ENCODE results near the gene LYZ. TPM values are rescaled to one million over a fixed set of nuclear protein-coding genes. Genes with fewer than 3 reads are reported as not detected.

LYZ gene
- total RNA-seq, 1 experiment from 2014 or later, result not detected

- in situ Hi-C loops (cut with HindIII; ENCODE audit: low sequenced_read_pairs), result no loop called here
- DNase-seq (ENCODE audit: low spot score), result no peak
These were observed 10.7 kb upstream of the LYZ start for GRCh38 chr12:69337311-69338090.

DNA sequence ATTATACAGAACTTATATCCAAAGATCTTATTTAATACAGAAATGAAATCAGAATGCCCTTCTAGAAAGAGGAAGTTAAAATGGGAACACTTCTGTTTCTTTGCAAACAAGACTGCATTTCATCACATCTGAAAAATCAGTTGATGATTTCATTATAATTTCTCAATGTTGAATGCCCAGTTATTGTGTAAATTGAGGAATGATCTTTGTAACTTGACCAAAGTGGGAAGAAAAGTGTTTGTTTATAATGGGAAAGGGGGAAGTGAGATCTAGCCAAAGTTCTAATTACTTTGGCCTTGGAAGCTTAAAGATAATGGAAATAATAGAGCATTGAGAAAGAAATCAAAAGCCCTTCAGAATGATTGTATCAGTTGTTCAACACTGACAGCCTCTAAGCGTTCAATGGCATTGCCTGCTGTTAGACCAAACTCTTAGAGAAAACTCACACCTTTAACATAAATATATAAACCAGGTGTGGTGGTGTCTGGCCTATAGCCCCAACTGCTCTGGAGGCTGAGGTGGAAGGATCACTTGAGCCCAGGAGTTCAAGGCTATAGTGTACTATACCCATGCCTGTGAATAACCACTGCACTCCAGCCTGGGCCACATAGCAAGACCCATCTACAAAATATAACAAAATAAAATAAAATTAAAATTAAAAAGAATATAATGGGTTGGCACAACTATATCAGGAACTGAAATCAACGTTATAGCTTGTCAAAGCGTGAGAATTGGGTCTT lies 9.9 kb upstream of the LYZ start:
- DNase-seq (ENCODE audit: low spot score), result no peak
- in situ Hi-C loops (cut with HindIII; ENCODE audit: low sequenced_read_pairs), result no loop called here

DNA sequence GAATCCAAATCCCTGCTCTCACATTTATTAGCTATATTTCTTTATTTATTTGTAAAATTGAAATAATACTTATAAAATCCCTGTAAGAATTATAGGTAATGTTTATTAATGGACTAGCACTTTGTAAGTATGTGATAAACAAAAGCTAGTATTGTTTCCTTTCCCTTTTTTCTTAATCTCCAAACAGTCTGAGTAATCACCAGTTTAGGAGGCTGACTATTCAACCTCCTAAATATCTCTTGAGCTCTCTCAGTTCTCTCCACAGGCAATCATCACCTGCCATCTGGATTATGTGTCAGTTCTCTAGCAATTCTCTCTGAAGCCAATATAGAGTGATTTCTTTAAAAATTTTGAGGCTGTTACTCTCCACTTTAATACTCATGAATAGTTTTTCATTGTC lies 9.2 kb upstream of the LYZ start:
- no peak for DNase-seq (ENCODE audit: low spot score)
- in situ Hi-C loops (cut with HindIII; ENCODE audit: low sequenced_read_pairs), result no loop called here

DNA sequence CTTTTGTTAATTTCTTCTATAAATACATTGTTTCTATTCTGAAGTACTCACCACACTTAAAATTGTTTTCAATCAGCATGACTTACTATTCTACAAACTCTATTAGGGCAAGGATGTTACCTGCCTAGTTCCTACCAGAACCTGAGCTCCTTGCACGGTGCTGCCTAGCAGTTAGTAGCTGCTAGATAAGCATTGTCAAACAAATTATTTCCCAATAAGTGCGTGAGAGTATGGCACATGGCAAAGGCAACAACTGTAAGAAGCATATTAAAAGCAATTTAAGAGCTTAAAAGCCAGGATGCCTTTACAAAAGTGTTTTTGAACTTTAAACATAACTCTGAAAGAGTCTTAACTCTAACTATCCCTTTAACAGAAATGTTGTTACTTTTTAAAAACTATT lies 8.2 kb upstream of the LYZ start:
- in situ Hi-C loops (cut with HindIII; ENCODE audit: low sequenced_read_pairs), result no loop called here
- no peak for DNase-seq (ENCODE audit: low spot score)

GRCh38 chr12:69341328-69341727 lies 6.9 kb upstream of the LYZ start:
- no peak for DNase-seq (ENCODE audit: low spot score)
- in situ Hi-C loops (cut with HindIII; ENCODE audit: low sequenced_read_pairs), result no loop called here

DNA sequence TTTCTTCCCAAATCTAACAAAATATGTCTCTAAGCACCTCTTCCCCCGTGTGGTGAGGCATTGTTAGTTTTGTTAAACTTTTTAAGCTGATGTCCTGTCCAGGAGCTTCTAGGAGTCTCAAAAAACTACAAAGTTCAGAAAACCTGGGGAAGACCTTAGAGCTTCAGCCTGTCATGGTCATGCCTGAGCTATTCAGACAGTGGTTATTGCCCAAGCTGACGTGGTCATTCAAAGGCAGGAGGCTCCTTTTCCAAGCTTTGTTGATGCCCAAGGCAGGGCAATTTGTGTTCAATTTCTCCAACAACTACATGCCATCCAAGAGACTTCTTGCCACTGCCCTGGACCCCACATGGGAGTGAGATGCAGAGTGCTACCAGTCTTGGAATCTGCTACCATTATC lies 5.8 kb upstream of the LYZ start:
- in situ Hi-C loops (cut with HindIII; ENCODE audit: low sequenced_read_pairs), result no loop called here
- DNase-seq (ENCODE audit: low spot score), result no peak

GRCh38 chr12:69343357-69343756 lies 4.8 kb upstream of the LYZ start:
- in situ Hi-C loops (cut with HindIII; ENCODE audit: low sequenced_read_pairs), result no loop called here

GRCh38 chr12:69343885-69344612 lies 4.1 kb upstream of the LYZ start:
- no peak for DNase-seq (ENCODE audit: low spot score)
- in situ Hi-C loops (cut with HindIII; ENCODE audit: low sequenced_read_pairs), result no loop called here

More at GRCh38 chr12:69343357-69343756, 4.8 kb upstream of the LYZ start:
- DNase-seq (ENCODE audit: low spot score), result no peak

GRCh38 chr12:69345077-69345476 lies 3.1 kb upstream of the LYZ start:
- in situ Hi-C loops (cut with HindIII; ENCODE audit: low sequenced_read_pairs), result no loop called here

DNA sequence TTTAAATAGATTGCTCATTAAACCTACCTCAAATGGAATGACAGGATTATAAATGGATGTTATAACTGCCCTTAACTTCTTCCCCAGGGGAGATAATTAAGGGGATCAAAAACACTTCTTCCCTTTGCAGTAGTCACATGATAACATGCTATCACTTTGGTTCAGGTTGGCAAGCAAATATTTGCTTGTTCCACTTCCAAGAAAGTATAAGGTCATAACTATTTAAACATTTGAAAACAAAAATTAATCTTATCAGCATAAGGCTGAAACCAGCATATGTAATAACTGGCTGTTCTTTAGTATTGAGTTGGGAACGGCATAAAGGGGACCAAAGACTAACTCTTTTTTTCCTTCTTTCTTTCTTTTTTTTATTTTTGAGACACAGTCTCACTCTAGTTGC lies 2.4 kb upstream of the LYZ start:
- DNase-seq (ENCODE audit: low spot score), result no peak
- in situ Hi-C loops (cut with HindIII; ENCODE audit: low sequenced_read_pairs), result no loop called here

More at GRCh38 chr12:69345077-69345476, 3.1 kb upstream of the LYZ start:
- DNase-seq (ENCODE audit: low spot score), result no peak

GRCh38 chr12:69350002-69350626 lies 1.9 kb downstream of the LYZ start:
- DNase-seq (ENCODE audit: low spot score), result no peak
- in situ Hi-C loops (cut with HindIII; ENCODE audit: low sequenced_read_pairs), result no loop called here

DNA sequence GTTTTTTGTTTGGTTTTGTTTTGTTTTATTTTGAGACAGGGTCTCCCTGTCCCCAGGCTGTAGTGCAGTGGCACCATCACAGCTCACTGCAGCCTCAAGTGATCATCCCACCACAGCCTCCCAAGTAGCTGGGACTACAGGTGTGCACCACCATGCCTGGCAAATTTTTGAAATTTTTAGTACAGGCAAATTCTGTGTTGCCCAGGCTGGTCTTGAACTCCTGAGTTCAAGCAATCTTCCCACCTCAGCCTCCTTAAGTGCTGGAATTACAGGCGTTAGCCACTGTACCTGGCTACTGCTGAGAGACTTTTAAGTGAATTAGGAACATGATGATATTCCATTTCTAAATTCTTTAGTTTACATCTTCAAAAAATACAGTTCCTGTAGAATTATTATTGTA lies 2.6 kb downstream of the LYZ start:
- in situ Hi-C loops (cut with HindIII; ENCODE audit: low sequenced_read_pairs), result no loop called here

GRCh38 chr12:69351462-69352236 lies 3.5 kb downstream of the LYZ start:
- in situ Hi-C loops (cut with HindIII; ENCODE audit: low sequenced_read_pairs), result no loop called here
- no peak for DNase-seq (ENCODE audit: low spot score)

More for the DNA sequence above, 2.6 kb downstream of the LYZ start:
- no peak for DNase-seq (ENCODE audit: low spot score)

DNA sequence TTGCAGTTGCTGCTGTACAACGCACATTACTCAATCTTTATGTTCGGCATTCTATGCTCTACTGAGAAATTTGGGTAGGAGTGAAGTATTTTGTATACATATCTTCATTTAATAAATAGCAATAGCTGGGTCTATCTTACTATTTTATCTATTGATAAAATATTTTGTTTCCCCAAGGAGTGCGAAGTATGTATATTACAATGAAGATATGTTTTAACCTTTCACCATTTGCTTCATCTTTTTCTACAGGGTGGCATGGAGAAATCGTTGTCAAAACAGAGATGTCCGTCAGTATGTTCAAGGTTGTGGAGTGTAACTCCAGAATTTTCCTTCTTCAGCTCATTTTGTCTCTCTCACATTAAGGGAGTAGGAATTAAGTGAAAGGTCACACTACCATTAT lies 4.7 kb downstream of the LYZ start:
- in situ Hi-C loops (cut with HindIII; ENCODE audit: low sequenced_read_pairs), result no loop called here
- DNase-seq (ENCODE audit: low spot score), result no peak

GRCh38 chr12:69354172-69354555 lies 6.0 kb downstream of the LYZ start:
- in situ Hi-C loops (cut with HindIII; ENCODE audit: low sequenced_read_pairs), result no loop called here

DNA sequence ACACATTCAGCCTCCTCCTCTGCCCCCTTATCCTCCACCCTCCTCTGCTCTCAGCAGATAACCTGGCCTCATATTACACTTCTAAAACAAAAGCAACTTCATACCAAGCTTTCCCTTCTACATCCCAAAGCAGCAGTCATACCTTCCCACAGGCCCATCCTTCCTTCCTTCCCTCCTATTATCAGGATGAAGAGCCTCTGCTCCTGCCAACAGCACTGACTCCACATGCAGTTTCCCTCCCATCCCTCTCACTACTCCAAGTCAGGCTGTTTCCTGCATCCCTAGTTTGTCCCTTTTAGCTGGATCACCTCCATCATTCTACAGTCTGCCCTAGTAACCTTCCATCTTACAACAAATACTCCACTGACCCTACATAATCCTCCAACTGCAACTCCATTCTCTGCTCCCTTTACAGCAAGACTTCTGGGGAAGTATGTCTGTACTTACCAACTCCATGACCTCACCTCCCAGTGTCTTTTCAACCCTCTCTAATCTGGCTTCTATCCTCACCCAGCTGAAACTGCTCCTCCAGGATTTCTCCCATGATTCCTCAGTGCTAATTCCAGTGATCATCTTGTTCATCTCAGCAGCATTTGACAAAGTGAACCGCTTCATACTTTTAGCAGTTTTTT lies 6.5 kb downstream of the LYZ start:
- DNase-seq (ENCODE audit: low spot score), result no peak
- in situ Hi-C loops (cut with HindIII; ENCODE audit: low sequenced_read_pairs), result no loop called here

More at GRCh38 chr12:69354172-69354555, 6.0 kb downstream of the LYZ start:
- DNase-seq (ENCODE audit: low spot score), result no peak

- in situ Hi-C loops (cut with HindIII; ENCODE audit: low sequenced_read_pairs), result no loop called here
These were observed 7.3 kb downstream of the LYZ start for GRCh38 chr12:69355363-69356028.

More at GRCh38 chr12:69355363-69356028, 7.3 kb downstream of the LYZ start:
- DNase-seq (ENCODE audit: low spot score), result no peak
